Putamen (tissue), 1 donor: ENCODE data around the gene PLXNB2.
A peak's percentile ranks its signal among the peaks of the same experiment; 100 is the strongest.
"Not testable (repeated sequence)": the region's sequence is repeated elsewhere in the genome, so short reads cannot be mapped to it uniquely, and the experiment has no call there.

Source experiments
- DNase-seq: peaks from one replicate; pipeline ENCODE4 v3.0.0-alpha.2; 2016; ENCODE audit warnings: low spot score

The PLXNB2 gene, protein sequence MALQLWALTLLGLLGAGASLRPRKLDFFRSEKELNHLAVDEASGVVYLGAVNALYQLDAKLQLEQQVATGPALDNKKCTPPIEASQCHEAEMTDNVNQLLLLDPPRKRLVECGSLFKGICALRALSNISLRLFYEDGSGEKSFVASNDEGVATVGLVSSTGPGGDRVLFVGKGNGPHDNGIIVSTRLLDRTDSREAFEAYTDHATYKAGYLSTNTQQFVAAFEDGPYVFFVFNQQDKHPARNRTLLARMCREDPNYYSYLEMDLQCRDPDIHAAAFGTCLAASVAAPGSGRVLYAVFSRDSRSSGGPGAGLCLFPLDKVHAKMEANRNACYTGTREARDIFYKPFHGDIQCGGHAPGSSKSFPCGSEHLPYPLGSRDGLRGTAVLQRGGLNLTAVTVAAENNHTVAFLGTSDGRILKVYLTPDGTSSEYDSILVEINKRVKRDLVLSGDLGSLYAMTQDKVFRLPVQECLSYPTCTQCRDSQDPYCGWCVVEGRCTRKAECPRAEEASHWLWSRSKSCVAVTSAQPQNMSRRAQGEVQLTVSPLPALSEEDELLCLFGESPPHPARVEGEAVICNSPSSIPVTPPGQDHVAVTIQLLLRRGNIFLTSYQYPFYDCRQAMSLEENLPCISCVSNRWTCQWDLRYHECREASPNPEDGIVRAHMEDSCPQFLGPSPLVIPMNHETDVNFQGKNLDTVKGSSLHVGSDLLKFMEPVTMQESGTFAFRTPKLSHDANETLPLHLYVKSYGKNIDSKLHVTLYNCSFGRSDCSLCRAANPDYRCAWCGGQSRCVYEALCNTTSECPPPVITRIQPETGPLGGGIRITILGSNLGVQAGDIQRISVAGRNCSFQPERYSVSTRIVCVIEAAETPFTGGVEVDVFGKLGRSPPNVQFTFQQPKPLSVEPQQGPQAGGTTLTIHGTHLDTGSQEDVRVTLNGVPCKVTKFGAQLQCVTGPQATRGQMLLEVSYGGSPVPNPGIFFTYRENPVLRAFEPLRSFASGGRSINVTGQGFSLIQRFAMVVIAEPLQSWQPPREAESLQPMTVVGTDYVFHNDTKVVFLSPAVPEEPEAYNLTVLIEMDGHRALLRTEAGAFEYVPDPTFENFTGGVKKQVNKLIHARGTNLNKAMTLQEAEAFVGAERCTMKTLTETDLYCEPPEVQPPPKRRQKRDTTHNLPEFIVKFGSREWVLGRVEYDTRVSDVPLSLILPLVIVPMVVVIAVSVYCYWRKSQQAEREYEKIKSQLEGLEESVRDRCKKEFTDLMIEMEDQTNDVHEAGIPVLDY (N-terminal part only)

DNA sequence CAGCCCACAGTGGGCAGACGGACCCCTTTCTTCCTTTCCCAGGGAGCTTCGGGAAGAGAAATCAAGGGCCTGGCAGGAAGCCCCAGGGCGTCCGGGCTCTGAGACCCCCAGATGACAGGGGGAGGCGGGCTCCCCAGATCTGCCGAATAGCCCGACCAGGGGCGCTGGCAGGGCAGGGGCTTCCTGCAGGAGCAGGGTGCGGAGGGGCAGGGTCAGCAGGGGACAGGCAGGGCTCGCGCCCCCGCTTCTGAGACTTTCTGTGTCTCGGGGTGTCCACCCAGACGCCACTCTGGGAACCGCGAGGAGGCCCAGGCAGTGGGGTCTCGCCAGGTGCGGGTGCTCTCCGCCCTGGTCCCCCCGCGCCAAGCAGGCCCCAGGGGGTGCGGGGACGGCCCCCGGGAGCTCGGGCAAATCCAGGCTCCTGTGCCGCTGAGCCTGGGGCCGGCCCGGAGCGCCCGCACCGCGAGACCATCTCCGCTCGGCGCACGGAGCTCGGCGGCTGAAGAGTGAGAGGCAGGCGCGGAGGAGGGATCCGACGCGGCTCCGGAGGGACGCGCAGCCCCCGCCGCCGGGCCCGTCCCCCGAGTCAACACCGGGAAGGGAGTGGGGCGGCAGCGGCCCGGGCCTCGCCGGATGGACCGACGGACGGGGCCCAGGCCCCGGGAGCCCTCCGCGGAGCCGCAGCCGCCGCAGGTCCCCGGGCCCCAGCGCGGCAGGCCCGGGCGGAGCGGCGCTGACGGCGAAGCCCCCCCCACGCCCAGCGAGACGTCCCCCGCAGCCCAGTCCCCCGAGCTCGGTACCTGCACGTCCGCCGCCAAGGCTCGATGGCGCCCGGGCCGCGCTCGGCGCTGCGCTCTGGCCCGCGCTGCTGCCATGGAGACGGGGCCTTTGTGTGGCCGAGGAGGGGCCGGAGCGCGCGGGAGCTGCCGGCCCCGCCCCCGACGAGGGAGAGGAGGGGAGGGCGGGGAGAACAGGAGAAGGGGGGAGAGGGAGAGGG, at the start of gene PLXNB2:
TSS of gene PLXNB2 (minus strand) at position 894 of the 997 bp plus-strand sequence. CDS start 17,062 bp downstream, outside the sequence.
- DNase-seq: peak; percentile 89

DNA sequence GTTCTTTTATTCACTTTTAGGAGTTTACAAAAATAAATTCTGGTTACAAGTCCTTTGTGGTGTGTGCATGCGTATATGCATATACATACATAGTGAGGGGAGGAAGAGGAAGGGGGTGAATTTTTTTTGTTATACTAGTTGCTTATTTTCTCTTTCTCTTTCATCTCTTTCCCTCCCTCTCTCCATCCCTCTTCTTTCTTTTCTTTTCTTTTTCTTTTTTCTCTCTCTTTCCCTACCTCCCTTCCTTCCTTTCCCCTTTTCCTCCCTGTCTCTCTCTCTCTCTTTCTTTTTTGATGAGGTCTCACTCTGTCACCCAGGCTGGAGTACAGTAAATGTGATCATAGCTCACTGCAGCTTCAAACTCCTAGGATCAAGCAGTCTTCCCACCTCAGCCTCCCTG, 49.8 kb upstream of the PLXNB2 start:
- no peak for DNase-seq

DNA sequence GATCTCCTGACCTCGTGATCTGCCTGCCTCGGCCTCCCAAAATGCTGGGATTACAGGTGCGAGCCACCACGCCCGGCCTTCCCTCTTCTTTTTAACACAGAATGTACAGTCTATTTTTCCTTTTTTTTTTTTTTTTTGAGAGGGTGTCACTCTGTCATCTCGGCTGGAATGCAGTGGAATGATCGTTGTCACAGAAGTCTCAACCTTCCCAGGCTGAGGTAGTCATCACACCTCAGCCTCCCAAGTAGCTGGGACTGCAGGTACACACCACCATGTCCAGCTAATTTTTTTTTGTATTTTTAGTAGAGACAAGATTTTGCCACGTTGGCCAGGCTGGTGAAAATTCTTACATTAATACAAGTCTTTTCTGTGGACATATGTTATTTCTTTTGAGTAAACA, 48.7 kb upstream of the PLXNB2 start:
- no peak for DNase-seq

DNA sequence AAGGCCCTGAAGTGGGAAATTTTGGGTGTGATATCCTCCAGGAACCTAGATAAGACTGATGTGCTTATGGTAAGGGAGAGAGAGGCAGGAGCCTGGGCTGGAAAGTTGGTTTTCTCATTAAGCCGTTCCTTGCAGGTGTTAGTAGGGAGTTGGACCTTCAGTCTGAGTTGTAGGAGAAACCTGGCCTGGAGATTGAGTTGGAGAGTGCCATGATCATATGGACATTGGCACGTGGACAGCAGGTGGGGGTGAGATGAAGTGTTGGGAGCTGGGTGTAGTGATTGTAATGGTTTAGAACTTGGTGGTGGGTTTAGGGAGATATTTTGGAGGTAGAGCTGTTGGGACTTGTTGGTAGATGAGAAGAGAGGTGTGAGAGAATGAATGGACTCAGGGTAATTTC, 40.6 kb upstream of the PLXNB2 start:
- DNase-seq: no peak

DNA sequence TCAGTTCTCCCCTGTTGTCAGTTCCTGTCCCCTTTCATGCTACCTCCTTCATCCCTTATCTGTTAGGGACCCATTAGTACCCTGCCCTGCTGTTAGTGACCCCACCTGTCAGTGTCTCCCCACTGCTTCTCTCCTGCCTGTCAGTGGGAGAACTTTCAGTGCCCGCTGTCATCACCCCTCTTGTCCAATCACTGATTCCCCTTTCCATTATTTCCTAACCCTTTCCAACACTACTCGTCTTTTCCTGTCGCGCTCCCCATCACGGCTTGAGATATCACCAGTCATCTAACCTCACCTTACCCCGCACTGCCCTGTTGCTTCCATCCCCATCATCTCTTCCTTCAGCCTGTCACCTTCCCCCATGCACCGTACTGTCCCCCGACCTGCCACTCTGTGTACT, 39.7 kb upstream of the PLXNB2 start:
- DNase-seq: no peak

DNA sequence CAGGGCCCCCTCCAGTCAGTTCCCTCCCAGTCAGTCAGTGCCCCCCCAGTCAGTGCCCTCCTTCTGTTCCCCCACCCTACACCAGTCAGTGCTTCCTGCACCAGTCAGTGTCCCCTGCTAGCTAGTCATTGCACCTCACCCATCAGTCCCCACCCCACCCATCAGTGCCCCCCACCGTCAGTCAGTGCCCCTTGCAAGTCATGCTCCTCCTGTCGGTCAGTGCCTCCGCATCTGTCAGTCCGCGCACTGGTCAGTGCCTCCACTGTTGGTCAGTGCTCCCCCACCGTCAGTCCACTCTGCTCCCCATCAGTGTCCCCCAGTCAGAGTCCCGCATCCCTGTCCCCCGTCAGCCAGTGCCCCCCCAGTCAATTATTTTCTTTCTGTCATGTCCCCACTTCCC, 39.0 kb upstream of the PLXNB2 start:
- no peak for DNase-seq

DNA sequence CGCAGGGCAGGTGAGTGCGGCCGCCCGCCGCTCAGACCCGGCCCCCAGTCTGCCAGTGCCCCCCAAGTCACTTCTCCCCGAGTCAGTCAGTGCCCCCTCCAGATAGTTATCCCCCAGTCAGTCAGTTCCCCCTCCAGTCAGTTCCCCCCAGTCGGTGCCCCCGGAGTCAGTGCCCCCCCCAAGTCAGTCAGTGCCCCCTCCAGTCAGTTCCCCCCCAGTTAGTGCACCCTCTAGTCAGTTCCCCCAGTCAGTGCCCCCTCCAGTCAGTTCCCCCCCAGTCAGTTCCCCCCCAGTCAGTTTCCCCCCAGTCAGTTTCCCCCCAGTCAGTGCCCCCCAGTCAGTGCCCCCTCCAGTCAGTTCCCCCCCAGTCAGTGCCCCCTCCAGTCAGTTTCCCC, 36.1 kb upstream of the PLXNB2 start:
- no peak for DNase-seq

DNA sequence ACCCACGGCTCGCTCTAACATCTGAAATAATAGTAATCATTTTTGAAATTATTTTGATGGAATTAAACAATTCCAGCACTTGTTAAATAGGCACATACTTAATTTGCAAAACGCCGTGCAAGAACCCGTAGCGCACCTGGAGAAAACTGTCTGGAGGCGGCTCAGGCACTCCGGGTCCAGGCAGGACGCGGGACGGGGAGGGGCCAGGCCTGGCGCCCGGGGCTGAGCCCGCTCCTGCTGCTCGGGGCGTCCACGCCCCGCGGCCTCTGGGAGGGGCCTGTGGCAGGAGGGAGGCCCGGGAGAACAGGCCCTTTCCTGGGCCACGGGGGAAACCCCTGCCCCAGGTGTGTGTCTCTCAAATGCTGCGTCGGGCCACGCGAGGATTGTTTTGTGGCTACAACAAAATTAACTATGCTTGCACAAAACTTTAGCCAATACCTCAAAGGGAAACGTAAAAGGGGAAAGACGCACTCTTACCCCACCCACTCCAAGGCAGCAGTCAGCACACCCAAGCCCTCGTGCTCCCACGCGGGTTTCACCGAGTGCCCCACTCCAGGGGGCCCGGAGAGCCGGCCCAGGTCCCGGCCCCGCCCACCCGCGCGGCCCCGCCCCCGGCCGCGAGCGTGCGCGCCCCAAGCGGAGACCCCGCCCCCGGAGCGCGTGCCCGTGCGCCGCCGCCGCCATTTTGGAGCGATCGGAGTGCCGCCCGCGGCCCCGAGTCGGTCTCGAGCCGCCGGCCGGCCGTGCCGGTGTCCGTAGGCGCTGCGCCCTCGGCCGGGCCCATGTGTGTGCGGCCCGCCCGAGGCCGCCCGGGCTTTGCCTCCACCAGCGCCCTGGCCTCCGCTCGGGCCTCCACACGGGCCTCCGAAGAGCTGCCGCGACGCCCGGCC, 35.5 kb upstream of the PLXNB2 start, which contains the start of gene PPP6R2:
TSS of gene PPP6R2 (plus strand) at position 677 of the 890 bp plus-strand sequence. CDS start 50,582 bp downstream, outside the sequence.
- peak; percentile 71 for DNase-seq

DNA sequence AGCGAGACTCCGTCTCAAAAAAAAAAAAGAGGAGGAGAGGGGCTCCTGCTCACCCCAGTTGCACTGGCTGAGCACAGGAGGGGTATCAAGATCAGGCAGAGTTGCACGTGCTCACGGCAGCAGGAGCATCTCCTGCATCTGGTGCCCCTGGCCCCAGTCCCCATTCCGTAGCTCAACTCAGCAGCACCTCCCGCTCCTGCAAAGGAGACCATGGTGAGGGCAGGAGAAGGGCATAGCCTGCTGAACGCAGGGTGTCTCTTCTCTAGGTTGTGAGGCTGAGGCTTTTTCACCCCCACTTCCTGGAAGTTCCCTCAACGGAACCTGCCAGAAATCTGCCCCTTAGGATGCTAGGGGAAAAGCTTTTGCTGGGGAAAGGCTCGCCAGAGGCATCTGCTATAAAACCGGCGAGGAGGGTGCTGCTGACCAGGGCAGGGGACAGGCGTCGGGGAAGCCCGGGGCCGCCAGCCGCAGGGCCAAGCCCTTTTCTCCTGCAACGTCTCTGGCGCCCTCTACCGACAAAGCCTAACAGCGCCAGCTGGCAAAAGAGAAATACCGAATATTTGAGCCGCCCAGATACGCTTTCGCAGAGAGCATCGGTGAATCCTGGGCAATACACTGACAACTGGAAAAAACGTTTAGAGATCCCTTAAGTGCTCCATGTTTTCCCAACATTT, 34.7 kb upstream of the PLXNB2 start:
- peak; percentile 87 for DNase-seq

DNA sequence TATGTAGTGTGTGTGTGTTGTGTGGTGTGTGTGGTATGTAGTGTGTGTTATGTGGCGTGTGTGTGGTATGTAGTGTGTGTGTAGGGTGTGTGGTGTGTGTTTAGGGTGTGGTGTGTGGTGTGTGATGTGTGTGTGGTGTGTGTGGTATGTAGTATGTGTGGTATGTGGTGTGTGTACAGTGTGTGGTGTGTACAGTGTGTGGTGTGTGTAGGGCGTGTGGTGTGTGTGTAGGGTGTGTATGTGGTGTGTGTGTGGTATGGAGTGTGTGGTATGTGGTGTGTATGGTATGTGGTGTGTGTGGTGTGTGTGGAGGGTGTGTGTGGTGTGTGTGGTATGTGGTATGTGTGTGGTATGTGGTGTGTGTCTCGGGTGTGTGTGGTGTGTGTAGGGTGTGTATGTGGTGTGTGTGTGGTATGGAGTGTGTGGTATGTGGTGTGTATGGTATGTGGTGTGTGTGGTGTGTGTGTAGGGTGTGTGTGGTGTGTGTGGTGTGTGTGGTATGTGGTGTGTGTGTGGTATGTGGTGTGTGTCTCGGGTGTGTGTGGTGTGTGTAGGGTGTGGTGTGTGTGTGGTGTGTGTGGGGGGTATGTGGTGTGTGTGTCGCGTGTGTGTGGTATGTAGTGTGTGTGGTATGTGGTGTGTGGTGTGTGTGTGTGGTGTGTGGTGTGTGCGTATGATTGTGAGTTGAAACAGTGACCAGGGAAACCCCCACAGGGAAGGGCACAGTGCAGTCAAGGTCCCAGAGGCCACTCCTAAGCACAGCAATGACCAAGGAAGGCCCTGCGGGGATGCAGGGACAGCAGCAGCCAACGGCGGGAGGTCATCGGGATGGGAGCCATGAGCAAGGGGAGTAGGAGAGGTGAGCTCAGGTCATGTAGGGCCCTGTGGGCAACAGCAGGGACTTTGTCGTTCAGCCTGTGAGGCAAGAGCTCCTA, 32.8 kb upstream of the PLXNB2 start:
- DNase-seq: no peak

DNA sequence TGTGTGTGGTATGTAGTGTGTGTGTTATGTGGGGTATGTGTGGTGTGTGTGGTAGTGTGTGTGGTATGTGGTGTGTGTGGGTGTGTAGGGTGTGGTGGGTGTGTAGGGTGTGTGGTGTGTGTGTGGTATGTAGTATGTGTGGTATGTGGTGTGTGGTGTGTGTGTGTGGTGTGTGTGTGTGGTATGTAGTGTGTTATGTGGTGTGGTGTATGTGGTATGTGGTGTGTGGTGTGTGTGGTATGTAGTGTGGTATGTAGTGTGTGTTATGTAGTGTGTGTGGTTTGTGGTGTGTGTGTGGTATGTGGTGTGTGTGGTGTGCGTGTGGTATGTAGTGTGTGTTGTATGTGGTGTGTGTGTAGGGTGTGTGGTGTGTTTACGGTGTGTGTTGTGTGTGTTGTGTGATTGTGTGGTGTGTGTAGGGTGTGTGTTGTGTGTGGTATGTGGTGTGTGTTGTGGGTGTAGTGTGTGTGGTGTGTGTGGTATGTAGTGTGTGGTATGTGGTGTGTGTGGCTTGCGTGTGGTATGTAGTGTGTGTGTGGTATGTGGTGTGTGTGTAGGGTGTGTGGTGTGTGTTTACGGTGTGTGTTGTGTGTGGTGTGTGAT, 31.5 kb upstream of the PLXNB2 start:
- no peak for DNase-seq

DNA sequence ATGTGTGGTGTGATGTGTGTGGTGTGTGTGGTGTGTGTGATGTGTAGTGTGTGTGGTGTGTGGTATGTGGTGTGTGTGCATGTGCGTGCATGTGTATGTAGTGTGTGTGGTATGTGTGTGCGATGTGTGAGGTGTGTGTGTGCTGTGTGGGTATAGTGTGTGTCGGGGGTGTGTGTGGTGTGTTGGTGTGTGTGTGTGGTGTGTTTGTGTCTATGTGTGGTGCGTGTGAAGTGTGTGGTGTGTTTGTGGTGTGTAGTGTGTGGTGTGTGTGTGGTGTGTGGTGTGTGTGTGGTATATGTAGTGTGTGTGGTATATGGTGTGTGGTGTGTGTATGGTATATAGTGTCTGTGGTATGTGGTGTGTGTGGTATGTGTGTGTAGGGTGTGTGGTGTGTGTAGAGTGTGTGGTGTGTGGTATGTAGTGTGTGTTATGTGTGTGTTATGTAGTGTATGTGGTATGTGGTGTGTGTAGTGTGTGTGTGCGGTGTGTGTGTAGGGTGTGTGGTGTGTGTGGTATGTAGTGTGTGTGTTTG, 30.7 kb upstream of the PLXNB2 start:
- DNase-seq: no peak

DNA sequence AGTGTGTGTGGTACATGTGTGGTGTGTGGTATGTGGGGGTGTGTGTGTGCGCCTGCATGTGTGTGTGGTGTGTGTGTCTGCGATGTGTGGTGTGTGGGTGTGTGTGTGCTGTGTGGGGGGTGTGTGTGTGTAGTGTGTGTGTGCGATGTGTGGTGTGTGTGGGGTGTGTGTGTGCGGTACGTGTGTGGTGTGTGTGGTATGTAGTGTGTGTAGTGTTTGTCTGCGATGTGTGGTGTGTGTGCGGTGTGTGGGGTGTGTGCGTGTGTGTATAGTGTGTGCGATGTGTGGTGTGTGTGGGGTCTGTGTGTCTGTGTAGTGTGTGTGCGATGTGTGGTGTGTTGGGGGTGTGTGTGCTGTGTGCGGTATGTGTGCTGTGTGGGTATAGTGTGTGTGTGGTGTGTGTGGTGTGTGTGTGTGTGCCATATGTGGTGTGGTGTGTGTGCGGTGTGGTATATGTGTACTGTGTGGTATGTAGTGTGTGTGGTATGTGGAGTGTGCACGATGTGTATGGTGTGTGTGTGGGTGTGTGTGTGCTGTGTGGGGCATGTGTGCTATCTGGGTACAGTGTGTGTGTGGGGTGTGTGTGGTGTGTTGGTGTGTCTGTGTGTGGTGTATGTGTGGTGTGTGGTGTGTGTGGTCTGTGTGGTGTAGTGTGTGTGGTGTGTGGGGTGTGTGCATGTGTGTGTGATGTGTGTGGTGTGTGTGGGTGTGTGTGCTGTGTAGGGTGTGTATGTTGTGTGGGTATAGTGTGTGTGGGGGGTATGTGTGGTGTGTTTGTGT, 30.0 kb upstream of the PLXNB2 start:
- DNase-seq: no peak

DNA sequence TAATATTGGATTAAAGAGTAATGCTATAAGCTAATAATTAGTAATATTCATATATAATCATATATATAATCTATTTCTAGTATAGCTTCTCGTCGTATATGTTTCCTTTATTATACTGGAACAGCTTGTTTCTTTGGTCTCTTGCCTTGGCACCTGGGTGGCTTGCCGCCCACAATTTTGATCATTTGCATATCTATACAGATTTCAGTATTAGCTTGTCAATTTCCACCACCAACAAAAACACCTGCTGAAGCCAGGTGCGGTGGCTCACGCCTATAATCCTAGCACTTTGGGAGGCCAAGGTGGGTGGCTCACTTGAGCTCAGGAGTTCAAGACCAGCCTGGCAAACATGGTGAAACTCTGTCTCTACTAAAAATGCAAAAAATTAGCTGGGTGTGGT, 27.0 kb upstream of the PLXNB2 start:
- not testable (repeated sequence) for DNase-seq

DNA sequence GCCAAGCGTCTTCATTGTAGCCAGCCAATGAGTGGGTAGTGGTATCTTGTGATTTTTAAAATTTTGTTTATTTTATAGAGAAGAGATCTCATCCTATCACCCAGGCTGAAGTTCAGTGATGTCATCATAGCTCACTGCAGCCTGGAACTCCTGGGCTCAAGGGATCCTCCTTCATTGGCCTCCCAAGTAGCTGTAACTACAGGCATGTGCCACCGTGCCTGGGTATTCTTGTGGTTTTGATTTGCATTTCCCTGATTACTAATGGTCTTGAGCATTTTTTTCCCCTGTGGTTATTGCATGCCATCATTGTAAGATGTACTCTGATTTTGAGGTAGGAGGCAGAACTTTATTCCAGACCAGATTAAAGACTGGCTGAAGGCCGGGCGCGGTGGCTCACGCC, 21.8 kb upstream of the PLXNB2 start:
- no peak for DNase-seq

DNA sequence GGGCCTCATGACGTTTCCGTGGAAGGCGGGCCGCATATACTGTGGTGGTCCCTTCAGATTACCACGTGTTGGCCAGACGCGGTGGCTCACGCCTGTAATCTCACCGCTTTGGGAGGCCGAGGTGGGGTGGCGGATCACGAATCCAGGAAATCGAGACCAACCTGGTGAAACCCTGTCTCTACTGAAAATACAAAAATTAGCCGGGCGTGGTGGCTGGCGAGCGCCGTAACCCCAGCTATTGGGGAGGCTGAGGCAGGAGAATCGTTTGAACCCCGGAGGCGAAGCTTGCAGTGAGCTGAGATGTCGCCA, 20.2 kb upstream of the PLXNB2 start:
- no peak for DNase-seq
